ENCODE data around the gene SCUBE3. TPM values are rescaled to one million over a fixed set of nuclear protein-coding genes. Genes with fewer than 3 reads are reported as not detected.

SCUBE3 gene
- polyA plus RNA-seq, 1 donor from 2014 or later: 7.3 TPM

GRCh38 chr6:35170166-35170565 lies 43.6 kb upstream of the SCUBE3 start:
- Histone ChIP-seq H3K9me2 (ENCODE audit: insufficient read depth, low read length) (no peaks in the 10 kb centered on the region), H3K9me3 (ENCODE audit: low read length) (no peaks in the 10 kb centered on the region), H2AFZ (ENCODE audit: low read depth, low read length) (no peak overlapping the region), H3K79me2 (replicated peaks; ENCODE audit: insufficient read depth, low read length) (no peaks in the 10 kb centered on the region), H3K9ac (ENCODE audit: low read length) (no peak overlapping the region), H4K20me1 (ENCODE audit: insufficient read depth) (no peaks in the 10 kb centered on the region), H3K4me3 (ENCODE audit: low read length) (no peak overlapping the region), H3K4me2 (ENCODE audit: low read length) (no peak overlapping the region), H3K36me3 (ENCODE audit: insufficient read depth, low read length) (no peaks in the 10 kb centered on the region), H3K27ac (ENCODE audit: low read length) (no peak overlapping the region), H3F3A (ENCODE audit: insufficient read depth, low read length, poor library complexity, severe bottlenecking) (no peaks in the 10 kb centered on the region), H3K27me3 (ENCODE audit: insufficient read depth, low read depth, low read length) (no peaks in the 10 kb centered on the region)
- TF ChIP-seq, protein P1, sequence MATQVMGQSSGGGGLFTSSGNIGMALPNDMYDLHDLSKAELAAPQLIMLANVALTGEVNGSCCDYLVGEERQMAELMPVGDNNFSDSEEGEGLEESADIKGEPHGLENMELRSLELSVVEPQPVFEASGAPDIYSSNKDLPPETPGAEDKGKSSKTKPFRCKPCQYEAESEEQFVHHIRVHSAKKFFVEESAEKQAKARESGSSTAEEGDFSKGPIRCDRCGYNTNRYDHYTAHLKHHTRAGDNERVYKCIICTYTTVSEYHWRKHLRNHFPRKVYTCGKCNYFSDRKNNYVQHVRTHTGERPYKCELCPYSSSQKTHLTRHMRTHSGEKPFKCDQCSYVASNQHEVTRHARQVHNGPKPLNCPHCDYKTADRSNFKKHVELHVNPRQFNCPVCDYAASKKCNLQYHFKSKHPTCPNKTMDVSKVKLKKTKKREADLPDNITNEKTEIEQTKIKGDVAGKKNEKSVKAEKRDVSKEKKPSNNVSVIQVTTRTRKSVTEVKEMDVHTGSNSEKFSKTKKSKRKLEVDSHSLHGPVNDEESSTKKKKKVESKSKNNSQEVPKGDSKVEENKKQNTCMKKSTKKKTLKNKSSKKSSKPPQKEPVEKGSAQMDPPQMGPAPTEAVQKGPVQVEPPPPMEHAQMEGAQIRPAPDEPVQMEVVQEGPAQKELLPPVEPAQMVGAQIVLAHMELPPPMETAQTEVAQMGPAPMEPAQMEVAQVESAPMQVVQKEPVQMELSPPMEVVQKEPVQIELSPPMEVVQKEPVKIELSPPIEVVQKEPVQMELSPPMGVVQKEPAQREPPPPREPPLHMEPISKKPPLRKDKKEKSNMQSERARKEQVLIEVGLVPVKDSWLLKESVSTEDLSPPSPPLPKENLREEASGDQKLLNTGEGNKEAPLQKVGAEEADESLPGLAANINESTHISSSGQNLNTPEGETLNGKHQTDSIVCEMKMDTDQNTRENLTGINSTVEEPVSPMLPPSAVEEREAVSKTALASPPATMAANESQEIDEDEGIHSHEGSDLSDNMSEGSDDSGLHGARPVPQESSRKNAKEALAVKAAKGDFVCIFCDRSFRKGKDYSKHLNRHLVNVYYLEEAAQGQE (IDR thresholded peaks at IDR 0.05; ENCODE audit: borderline replicate concordance): no peak
- no peak for TF ChIP-seq CTCF (IDR thresholded peaks at IDR 0.05; ENCODE audit: poor library complexity, severe bottlenecking)
- TF ChIP-seq POLR2AphosphoS5 (IDR thresholded peaks at IDR 0.05): no peak
- no peak for TF ChIP-seq TAF1 (IDR thresholded peaks at IDR 0.05; ENCODE audit: low read depth)
- no peak for TF ChIP-seq SMC3 (conservative IDR thresholded peaks at IDR 0.05; ENCODE audit: poor library complexity)
- TF ChIP-seq EZH2 (IDR thresholded peaks at IDR 0.05; ENCODE audit: borderline replicate concordance, insufficient read depth, low read length, poor library complexity, severe bottlenecking): no peak
- no peak for TF ChIP-seq MXI1 (conservative IDR thresholded peaks at IDR 0.05; ENCODE audit: poor library complexity, severe bottlenecking)
- no peak for TF ChIP-seq EP300 (conservative IDR thresholded peaks at IDR 0.05; ENCODE audit: poor library complexity, severe bottlenecking)
- TF ChIP-seq RAD21 (conservative IDR thresholded peaks at IDR 0.05): no peak

- Histone ChIP-seq H3K27me3 (ENCODE audit: insufficient read depth, low read depth, low read length) (no peaks in the 10 kb centered on the region), H3K79me2 (replicated peaks; ENCODE audit: insufficient read depth, low read length) (no peaks in the 10 kb centered on the region), H3K27ac (ENCODE audit: low read length) (no peak overlapping the region), H3K4me2 (ENCODE audit: low read length) (no peak overlapping the region), H4K20me1 (ENCODE audit: insufficient read depth) (no peaks in the 10 kb centered on the region), H3K4me3 (ENCODE audit: low read length) (no peak overlapping the region), H3K9me2 (ENCODE audit: insufficient read depth, low read length) (no peaks in the 10 kb centered on the region), H2AFZ (ENCODE audit: low read depth, low read length) (no peak overlapping the region), H3K9me3 (ENCODE audit: low read length) (no peaks in the 10 kb centered on the region), H3K36me3 (ENCODE audit: insufficient read depth, low read length) (no peaks in the 10 kb centered on the region), H3K9ac (ENCODE audit: low read length) (no peak overlapping the region), H3F3A (ENCODE audit: insufficient read depth, low read length, poor library complexity, severe bottlenecking) (no peaks in the 10 kb centered on the region)
- TF ChIP-seq, protein P1 (IDR thresholded peaks at IDR 0.05; ENCODE audit: borderline replicate concordance): no peak
- TF ChIP-seq CTCF (IDR thresholded peaks at IDR 0.05; ENCODE audit: poor library complexity, severe bottlenecking) (no peak), TAF1 (IDR thresholded peaks at IDR 0.05; ENCODE audit: low read depth) (no peak), EP300 (conservative IDR thresholded peaks at IDR 0.05; ENCODE audit: poor library complexity, severe bottlenecking) (no peak), EZH2 (IDR thresholded peaks at IDR 0.05; ENCODE audit: borderline replicate concordance, insufficient read depth, low read length, poor library complexity, severe bottlenecking) (no peak)
Observed at GRCh38 chr6:35170891-35171290, 42.9 kb upstream of the SCUBE3 start.
